Stomach (tissue), 19 donors: ENCODE results near the gene ZFYVE26. TPM values are rescaled to one million over a fixed set of nuclear protein-coding genes. Genes with fewer than 3 reads are reported as not detected.

Experiments
- DNase-seq, 2 donors: peaks; one replicate each; pipeline versions ENCODE4 v3.0.0 to v3.0.0-alpha.2; 2013 to 2019
- H3K27ac ChIP-seq, 5 donors: fragments of 200-600 bp in 4 of 5; sonication (generic) in 4 of 5; one replicate each; pipeline ENCODE4 v1.5.1; 2013 to 2019; ENCODE audit warnings: mild to moderate bottlenecking in 1 of 5, moderate library complexity in 1 of 5
- H3K27me3 ChIP-seq, 3 donors: fragments of 200-600 bp; sonication (generic); one replicate each; pipeline ENCODE4 v1.5.1; 2017 to 2019; ENCODE audit warnings: mixed run types in 1 of 3
- H3K36me3 ChIP-seq, 4 donors: fragments of 200-600 bp; sonication (generic); 1 replicate in 3 of 4; 2 replicates in 1 of 4; pipeline ENCODE4 v1.5.1; 2016 to 2019
- H3K4me1 ChIP-seq, 4 donors: fragments of 200-600 bp; sonication (generic); one replicate each; pipeline ENCODE4 v1.5.1; 2016 to 2019
- H3K4me3 ChIP-seq, 4 donors: fragments of 200-600 bp; sonication (generic) in 3 of 4; one replicate each; pipeline ENCODE4 v1.5.1; 2016 to 2019; ENCODE audit warnings: mild to moderate bottlenecking in 1 of 4
- H3K9me3 ChIP-seq, 4 donors: fragments of 200-600 bp; sonication (generic); one replicate each; pipeline ENCODE4 v1.5.1; 2016 to 2019
- CTCF ChIP-seq, 7 experiments: fragments of 450-650 bp in 4 of 7; fragments of 200-600 bp in 3 of 7; sonication (generic) in 3 of 7; IDR thresholded peaks; one replicate each; pipeline ENCODE4 v1.5.1; 2016 to 2019; ENCODE audit warnings: antibody characterized with exemption in 7 of 7, control low read depth in 2 of 7, mild to moderate bottlenecking in 1 of 7
- EP300 ChIP-seq: sonication (generic); formaldehyde crosslinking; IDR thresholded peaks from one replicate; pipeline ENCODE4 v1.6.1; 2017; ENCODE audit warnings: antibody characterized with exemption
- POLR2A ChIP-seq, 4 donors: fragments of 450-650 bp; IDR thresholded peaks; one replicate each; pipeline ENCODE4 v1.6.1; 2016; ENCODE audit warnings: antibody characterized with exemption in 4 of 4, control low read depth in 2 of 4, mild to moderate bottlenecking in 1 of 4, moderate library complexity in 1 of 4
- POLR2AphosphoS5 ChIP-seq, 3 donors: sonication (generic); formaldehyde crosslinking; IDR thresholded peaks; one replicate each; pipeline ENCODE4 v1.6.1; 2016; ENCODE audit warnings: antibody characterized with exemption in 3 of 3
- WGBS, 5 donors: extraction: QIAGEN DNeasy Blood & Tissue Kit in 3 of 5; methylation state at CpG; one replicate each; pipeline versions ENCODE4 v1.1.5 to v1.1.7; 2013 to 2018; 5-methylcytosine and 5-hydroxymethylcytosine counted together
- intact Hi-C: fragments of 100-400 bp; cut with DNase I; formaldehyde crosslinking; loops from one replicate; pipeline ENCODE4 v1.15.1; 2023; ENCODE audit warnings: low total_unique reads
- long read RNA-seq, 10 donors: transcript quantifications; one replicate each; lab custom pipeline, GENCODE V29; 2026
- polyA plus RNA-seq, 3 donors: library from polyadenylated mRNA; stranded (reverse); fragments of 200-250 nt; gene quantifications; one replicate each; pipeline ENCODE4 v1.2.3, GENCODE V29; 2013
- total RNA-seq, 5 donors: library from RNA; depleted of rRNA; stranded (reverse); fragments of >200 nt; gene quantifications; one replicate each; pipeline versions ENCODE4 v1.1.0 to v1.2.3, GENCODE V29; 2014 to 2016
- donor health status: healthy with polysubstance abuse.
- donor health status: Bipolar disorder and iron deficiency.
- donor health status: healthy.

The ZFYVE26 gene
- total RNA-seq (100 to 1,000 TPM in 1 of 5 donors, 10 to 100 TPM in 4; 11.3 to 201 (median 34.1) TPM), polyA plus RNA-seq (1 to 10 TPM; 2.1 to 3.4 (median 2.9) TPM)
- long read RNA-seq, donor 1 = 0 reads
- long read RNA-seq, donor 2, full-length matches to known transcripts = 2 of 2 reads
- long read RNA-seq, donor 2, partial matches to known transcripts = 0 of 2 reads
- long read RNA-seq, donor 2, other reads (novel, unspliced or antisense) = 0 of 2 reads
- long read RNA-seq, donor 3 = 0 reads
- long read RNA-seq, donor 4 = 0 reads
- long read RNA-seq, donor 5, partial matches to known transcripts = 0 of 1 reads
- long read RNA-seq, donor 5, other reads (novel, unspliced or antisense) = 0 of 1 reads
- long read RNA-seq, donor 6, partial matches to known transcripts = 8 of 8 reads
- long read RNA-seq, donor 6, other reads (novel, unspliced or antisense) = 0 of 8 reads
- long read RNA-seq, donor 7 = 0 reads
- long read RNA-seq, donor 8 = 0 reads
- long read RNA-seq, donor 9, partial matches to known transcripts = 0 of 1 reads
- long read RNA-seq, donor 9, other reads (novel, unspliced or antisense) = 0 of 1 reads
- long read RNA-seq, donor 10, partial matches to known transcripts = 0 of 1 reads
- long read RNA-seq, donor 10, other reads (novel, unspliced or antisense) = 0 of 1 reads

- 0 to 1% (median 1%) methylated on average over 24 to 26 of the region's 26 CpGs for WGBS, 5 donors
- TF ChIP-seq POLR2AphosphoS5 (IDR thresholded peaks at IDR 0.05) = peak; percentile 70 to 86 (median 85)
- no peak for TF ChIP-seq CTCF (IDR thresholded peaks at IDR 0.05)
- Histone ChIP-seq H3K4me1 (peaks cover 18 to 50% (median 39%) of the 10 kb centered on the region in 4 donors), H3K9me3 (no peaks in the 10 kb centered on the region), H3K27ac (peak within 1 kb of the TSS; percentile 67 to 88 (median 84)), H3K36me3 (peaks cover 0 to 28% (median 23%) of the 10 kb centered on the region in 4 donors), H3K4me3 (peak within 1 kb of the TSS; percentile 79 to 88 (median 84)), H3K27me3 (no peaks in the 10 kb centered on the region)
- DNase-seq = peak; percentile 92 to 98
- intact Hi-C loops = no loop called here
These were observed at the start of gene ZFYVE26 for GRCh38 chr14:67816326-67817002. Gene ZFYVE26, minus strand, starts transcription at chr14:67816590. Its CDS starts 627 bp downstream, at chr14:67815963.

GRCh38 chr14:67863223-67863622 lies 46.8 kb upstream of the ZFYVE26 start:
- TF ChIP-seq POLR2A (IDR thresholded peaks at IDR 0.05) (no peak), EP300 (no peak), CTCF (IDR thresholded peaks at IDR 0.05) (no peak), POLR2AphosphoS5 (IDR thresholded peaks at IDR 0.05) (no peak)
- Histone ChIP-seq H3K4me1 (no peaks in the 10 kb centered on the region), H3K27ac (no peak overlapping the region), H3K27me3 (no peaks in the 10 kb centered on the region), H3K4me3 (no peak overlapping the region), H3K9me3 (no peaks in the 10 kb centered on the region), H3K36me3 (peaks cover 0 to 8% (median 2%) of the 10 kb centered on the region in 4 donors)
- intact Hi-C loops = no loop called here
- no peak for DNase-seq
- 85 to 92% (median 87%) methylated on average over 2 of the region's 2 CpGs for WGBS, 5 donors

- Histone ChIP-seq H3K4me1 (peaks cover 0 to 18% (median 7%) of the 10 kb centered on the region in 4 donors), H3K4me3 (no peak overlapping the region), H3K9me3 (no peaks in the 10 kb centered on the region), H3K27me3 (no peaks in the 10 kb centered on the region), H3K27ac (no peak overlapping the region), H3K36me3 (no peaks in the 10 kb centered on the region)
- WGBS, 5 donors = 83 to 93% (median 90%) methylated on average over 1 of the region's 1 CpG
- no peak for DNase-seq
- TF ChIP-seq POLR2A (IDR thresholded peaks at IDR 0.05) = no peak
- no peak for TF ChIP-seq EP300
- no peak for TF ChIP-seq POLR2AphosphoS5 (IDR thresholded peaks at IDR 0.05)
- no peak for TF ChIP-seq CTCF (IDR thresholded peaks at IDR 0.05)
- intact Hi-C loops = no loop called here
These were observed 42.9 kb upstream of the ZFYVE26 start for GRCh38 chr14:67859169-67859749.

GRCh38 chr14:67857778-67858350 lies 41.5 kb upstream of the ZFYVE26 start:
- no peak for TF ChIP-seq POLR2A (IDR thresholded peaks at IDR 0.05)
- TF ChIP-seq EP300 = no peak
- TF ChIP-seq CTCF (IDR thresholded peaks at IDR 0.05) = no peak
- no peak for TF ChIP-seq POLR2AphosphoS5 (IDR thresholded peaks at IDR 0.05)
- DNase-seq = no peak
- H3K27ac ChIP-seq = no peak overlapping the region
- intact Hi-C loops = no loop called here
- no peak overlapping the region for H3K4me3 ChIP-seq
- H3K27me3 ChIP-seq = no peaks in the 10 kb centered on the region
- 81 to 94% (median 86%) methylated on average over 20 of the region's 20 CpGs for WGBS, 5 donors
- no peaks in the 10 kb centered on the region for H3K9me3 ChIP-seq
- H3K36me3 ChIP-seq = no peaks in the 10 kb centered on the region
- H3K4me1 ChIP-seq = peaks cover 0 to 32% (median 12%) of the 10 kb centered on the region in 4 donors
